ENCODE data around the gene CAPS2.

- TF ChIP-seq POLR2A (IDR thresholded peaks at IDR 0.05) (no peak), CTCF (IDR thresholded peaks at IDR 0.05) (no peak)
Measured at GRCh38 chr12:75294797-75295196, 35.3 kb downstream of the CAPS2 start.

Data from suprapubic skin (tissue), 3 donors.